ENCODE data around the gene TRIM34.
"Not testable (repeated sequence)": the region's sequence is repeated elsewhere in the genome, so short reads cannot be mapped to it uniquely, and the experiment has no call there.

The TRIM34 gene

DNA sequence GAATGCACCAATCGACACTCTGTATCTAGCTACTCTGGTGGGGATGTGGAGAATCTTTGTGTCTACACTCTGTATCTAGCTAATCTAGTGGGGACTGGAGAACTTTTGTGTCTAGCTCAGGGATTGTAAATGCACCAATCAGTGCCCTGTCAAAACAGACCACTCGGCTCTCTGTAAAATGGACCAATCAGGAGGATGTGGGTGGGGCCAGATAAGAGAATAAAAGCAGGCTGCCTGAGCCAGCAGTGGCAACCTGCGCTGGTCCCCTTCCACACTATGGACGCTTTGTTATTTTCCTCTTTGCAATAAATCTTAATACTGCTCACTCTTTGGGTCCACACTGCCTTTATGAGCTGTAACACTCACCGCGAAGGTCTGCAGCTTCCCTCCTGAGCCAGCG is 58.8 kb downstream of the TRIM34 start:
- not testable (repeated sequence) for DNase-seq (ENCODE audit: low read depth in 2 of 2, low spot score in 1 of 2)

DNA sequence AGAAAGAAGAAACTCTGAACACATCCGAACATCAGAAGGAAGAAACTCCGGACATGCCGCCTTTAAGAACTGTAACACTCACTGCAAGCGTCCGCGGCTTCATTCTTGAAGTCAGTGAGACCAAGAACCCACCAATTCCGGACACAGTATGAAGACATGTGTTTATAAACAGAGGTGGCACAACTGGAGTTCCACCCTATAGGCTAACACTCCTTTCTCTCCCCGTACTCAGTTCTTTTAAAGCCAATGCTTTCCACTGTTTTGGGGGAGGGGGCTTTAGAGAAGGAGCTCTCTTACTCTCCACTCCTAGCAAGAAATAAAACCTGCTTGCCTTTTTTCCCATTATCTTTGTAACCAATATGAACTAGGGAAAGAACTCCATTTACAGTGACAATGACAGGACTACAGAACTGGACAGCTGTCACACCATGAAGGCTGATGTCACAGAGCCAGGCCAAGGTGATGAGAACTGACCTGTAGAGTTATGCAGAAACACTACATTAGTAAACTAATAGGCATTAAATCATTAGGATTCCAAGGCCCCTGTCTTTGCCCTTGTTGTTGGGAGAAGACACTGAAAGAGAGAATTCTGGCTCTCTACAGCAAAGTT is 59.3 kb downstream of the TRIM34 start:
- DNase-seq (ENCODE audit: low read depth in 2 of 2, low spot score in 1 of 2) = no peak

DNA sequence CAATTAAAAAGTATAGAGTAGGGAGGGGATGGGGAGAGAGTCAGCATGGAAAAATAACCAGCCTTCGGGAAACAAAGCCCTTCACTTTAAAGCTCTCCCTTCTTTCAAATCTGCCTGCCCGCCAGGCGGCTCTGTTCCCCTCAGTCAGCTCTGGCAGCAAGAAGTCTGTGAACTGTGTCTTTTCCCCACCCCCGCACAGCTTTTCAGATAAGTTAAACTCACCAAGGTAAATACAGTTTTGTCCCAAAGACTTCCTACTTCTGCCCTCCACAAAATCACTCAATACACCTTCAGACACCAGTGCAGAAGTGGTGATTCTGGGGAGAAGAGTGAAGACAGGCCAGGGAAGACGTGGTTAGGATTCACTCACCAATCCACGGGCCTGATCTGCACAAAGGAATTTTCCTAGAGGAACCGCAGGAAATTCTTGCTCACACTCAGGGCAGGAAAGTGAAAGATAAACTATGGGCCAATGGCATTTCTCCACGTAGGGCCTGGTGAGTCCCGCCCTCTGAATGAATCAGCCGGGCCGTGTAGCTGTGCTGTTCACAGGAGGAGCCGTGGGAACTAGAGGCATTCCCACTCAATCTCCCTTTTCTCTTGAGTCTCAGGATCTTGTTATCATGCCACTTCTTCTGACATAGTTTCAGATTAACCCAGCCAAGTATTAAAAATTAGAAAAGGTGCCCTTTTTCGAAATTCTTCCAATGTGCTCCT is 60.0 kb downstream of the TRIM34 start, which contains the start of gene TRIM5:
Gene TRIM5, minus strand, starts transcription at position 429 of the 717 bp plus-strand sequence. CDS start 4,897 bp downstream, outside the sequence.
- DNase-seq (ENCODE audit: low read depth in 2 of 2, low spot score in 1 of 2) = peak; percentile 56 to 63

DNA sequence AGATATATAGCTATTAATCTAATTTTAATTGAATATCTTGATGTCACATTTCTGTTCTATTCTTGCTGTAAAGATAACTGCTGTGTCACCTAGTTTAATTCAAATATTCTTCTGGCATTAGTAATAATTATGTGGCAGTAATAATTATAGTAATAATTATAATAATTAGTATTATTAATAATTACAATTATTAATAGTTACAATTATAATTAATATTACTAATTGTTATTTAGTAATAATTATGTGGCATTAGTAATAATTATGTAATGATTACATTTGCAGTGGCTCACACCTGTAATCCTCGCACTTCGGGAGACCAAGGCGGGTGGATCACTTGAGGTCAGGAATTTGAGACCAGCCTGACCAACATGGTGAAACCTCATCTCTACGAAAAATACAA is 61.6 kb downstream of the TRIM34 start:
- DNase-seq (ENCODE audit: low read depth in 2 of 2, low spot score in 1 of 2) = no peak

- DNase-seq (ENCODE audit: low read depth in 2 of 2, low spot score in 1 of 2) = no peak
Measured at GRCh38 chr11:5688482-5688881, 63.7 kb downstream of the TRIM34 start.

GRCh38 chr11:5689551-5689983 is 64.8 kb downstream of the TRIM34 start, which contains the start of gene TRIM22:
Gene TRIM22 (plus strand): TSS chr11:5689790. CDS start chr11:5696233, 6,443 bp downstream.
- DNase-seq (ENCODE audit: low read depth in 2 of 2, low spot score in 1 of 2) = no peak

- no peak for DNase-seq (ENCODE audit: low read depth in 2 of 2, low spot score in 1 of 2)
Measured at GRCh38 chr11:5690216-5690615, 65.4 kb downstream of the TRIM34 start.

DNA sequence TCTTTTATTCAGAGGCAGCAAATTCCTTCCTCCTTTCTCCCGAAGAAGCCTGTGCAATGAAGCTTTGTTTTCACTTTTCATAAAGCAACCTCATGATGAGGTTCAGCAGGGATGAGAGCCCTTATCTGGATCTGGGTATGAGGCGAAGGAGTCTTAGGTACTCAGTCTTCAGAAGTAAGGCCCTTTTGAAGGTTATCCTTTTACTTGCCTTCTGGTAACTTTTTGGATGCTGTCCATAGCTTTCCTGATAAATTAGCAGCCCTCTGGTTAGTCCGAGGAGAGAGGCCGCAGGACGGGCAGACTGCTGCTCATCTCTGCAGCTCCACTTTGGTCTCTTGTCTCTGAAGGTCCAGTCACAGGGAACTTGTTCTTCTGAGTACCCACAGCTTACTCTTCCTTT is 65.9 kb downstream of the TRIM34 start:
- no peak for DNase-seq (ENCODE audit: low read depth in 2 of 2, low spot score in 1 of 2)

DNA sequence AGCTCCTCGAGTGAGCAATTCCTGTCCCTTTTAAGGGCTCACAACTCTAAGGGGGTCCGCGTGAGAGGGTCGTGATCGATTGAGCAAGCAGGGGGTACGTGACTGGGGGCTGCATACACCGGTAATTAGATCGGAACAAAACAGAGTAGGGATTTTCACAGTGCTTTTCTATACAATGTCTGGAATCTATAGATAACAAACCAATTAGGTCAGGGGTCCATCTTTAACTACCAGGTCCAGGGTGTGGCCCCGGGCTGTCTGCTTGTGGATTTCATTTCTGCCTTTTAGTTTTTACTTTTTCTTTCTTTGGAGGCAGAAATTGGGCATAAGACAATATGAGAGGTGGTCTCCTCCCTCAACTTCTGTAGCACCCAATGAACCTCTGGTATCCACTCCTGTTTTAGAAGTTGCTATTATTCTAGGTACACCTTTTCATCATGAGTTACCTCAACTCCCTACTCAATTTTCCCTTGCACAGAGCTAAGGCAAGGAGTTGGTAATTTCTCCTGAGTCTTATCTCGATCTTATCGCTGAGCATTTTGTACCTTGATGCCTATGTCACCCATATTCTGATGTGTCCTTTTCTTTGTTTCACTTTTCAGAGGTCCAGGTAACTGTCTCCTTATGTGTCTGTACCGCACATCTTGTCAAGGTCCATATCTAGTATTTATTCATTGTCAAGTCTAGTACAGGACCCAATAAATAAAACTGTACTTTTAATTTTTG is 66.6 kb downstream of the TRIM34 start:
- DNase-seq (ENCODE audit: low read depth in 2 of 2, low spot score in 1 of 2) = not testable (repeated sequence)

DNA sequence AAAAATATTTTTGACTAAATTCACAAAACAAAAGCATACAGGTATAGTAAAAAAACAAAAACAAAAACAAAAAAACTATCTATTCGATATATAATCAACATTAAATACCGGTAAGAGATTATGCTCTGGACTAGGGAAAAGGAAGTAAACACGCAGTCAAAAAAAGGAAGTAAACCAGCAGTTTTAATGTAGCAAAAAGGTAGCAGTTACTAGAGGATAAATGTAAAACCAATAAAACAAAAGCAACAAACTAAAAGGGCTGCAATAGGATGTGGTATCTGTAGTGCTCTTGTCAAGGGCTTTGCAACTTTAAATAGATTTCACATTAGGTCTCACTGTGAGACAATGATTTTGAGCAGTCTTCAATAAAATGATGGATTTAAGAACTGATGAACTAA is 67.2 kb downstream of the TRIM34 start:
- no peak for DNase-seq (ENCODE audit: low read depth in 2 of 2, low spot score in 1 of 2)

Measured in stimulated activated CD8-positive, alpha-beta memory T cell treated with anti-CD3 and anti-CD28 coated beads, Interleukin-4, amount 100 ng/mL, for 1 hour (primary cell).